Measurements from ENCODE around the gene ACAD9. TPM values are rescaled to one million over a fixed set of nuclear protein-coding genes. Genes with fewer than 3 reads are reported as not detected.

ACAD9 gene
- total RNA-seq, 1 donor from 2014 or later, result 44.1 TPM

- Mint-ChIP-seq H3K27ac (ENCODE audit: unreplicated experiment) (no peak overlapping the region), H3K4me3 (ENCODE audit: unreplicated experiment) (no peak overlapping the region), H3K9me3 (ENCODE audit: unreplicated experiment) (peaks cover 9% of the 10 kb centered on the region), H3K27me3 (ENCODE audit: unreplicated experiment) (no peaks in the 10 kb centered on the region), H3K36me3 (ENCODE audit: unreplicated experiment) (peaks cover 4% of the 10 kb centered on the region), H3K4me1 (ENCODE audit: low read depth, unreplicated experiment) (no peaks in the 10 kb centered on the region)
- DNase-seq, result peak; percentile 24
- no peak for TF ChIP-seq CTCF (IDR thresholded peaks at IDR 0.05; ENCODE audit: partially characterized antibody, unreplicated experiment)
These were observed 71.0 kb downstream of the ACAD9 start for GRCh38 chr3:128950223-128950938.

GRCh38 chr3:128956440-128956839 lies 77.0 kb downstream of the ACAD9 start:
- Mint-ChIP-seq H3K36me3 (ENCODE audit: unreplicated experiment) (peaks cover 19% of the 10 kb centered on the region), H3K4me1 (ENCODE audit: low read depth, unreplicated experiment) (no peaks in the 10 kb centered on the region), H3K4me3 (ENCODE audit: unreplicated experiment) (no peak overlapping the region), H3K27ac (ENCODE audit: unreplicated experiment) (no peak overlapping the region), H3K9me3 (ENCODE audit: unreplicated experiment) (peaks cover 12% of the 10 kb centered on the region), H3K27me3 (ENCODE audit: unreplicated experiment) (no peaks in the 10 kb centered on the region)
- no peak for TF ChIP-seq CTCF (IDR thresholded peaks at IDR 0.05; ENCODE audit: partially characterized antibody, unreplicated experiment)
- DNase-seq, result no peak

Other genes with a start within 250 kb of the ACAD9 start
- gene RPN1, start 228.8 kb upstream of the ACAD9 start, total RNA-seq (ENCODE audit: unreplicated experiment), result 121 TPM
- gene RAB7A, start 153.4 kb upstream of the ACAD9 start, total RNA-seq (ENCODE audit: unreplicated experiment), result 298 TPM
- 0.15 TPM for gene CFAP92, start 114.5 kb downstream of the ACAD9 start, total RNA-seq (ENCODE audit: unreplicated experiment)
- gene EFCC1, start 121.7 kb downstream of the ACAD9 start, total RNA-seq (ENCODE audit: unreplicated experiment), result not detected
- not detected for gene GP9, start 181.2 kb downstream of the ACAD9 start, total RNA-seq (ENCODE audit: unreplicated experiment)
- gene RAB43, start 242.2 kb downstream of the ACAD9 start, total RNA-seq (ENCODE audit: unreplicated experiment), result 2.3 TPM